Subcutaneous abdominal adipose tissue (tissue), 5 donors: ENCODE data around the gene P2RY14.
A peak's percentile ranks its signal among the peaks of the same experiment; 100 is the strongest.

Source experiments
- H3K27ac ChIP-seq: one replicate; pipeline ENCODE4 v1.7.0; 2013; ENCODE audit warnings: low read depth, mild to moderate bottlenecking, inconsistent platforms, low read length, moderate library complexity
- H3K27me3 ChIP-seq, 5 donors: one replicate each; pipeline ENCODE4 v1.7.0; 2013; ENCODE audit warnings: low read length in 5 of 5, inconsistent platforms in 1 of 5; ENCODE audit not compliant: control insufficient read depth in 5 of 5, insufficient read depth in 4 of 5
- H3K36me3 ChIP-seq, 5 donors: one replicate each; pipeline ENCODE4 v1.7.0; 2013; ENCODE audit warnings: low read length in 5 of 5; ENCODE audit not compliant: control insufficient read depth in 5 of 5, insufficient read depth in 5 of 5
- H3K4me1 ChIP-seq, 5 donors: one replicate each; pipeline ENCODE4 v1.7.0; 2013; ENCODE audit warnings: low read length in 5 of 5, mild to moderate bottlenecking in 3 of 5, moderate library complexity in 1 of 5; ENCODE audit not compliant: control insufficient read depth in 5 of 5, insufficient read depth in 5 of 5
- H3K4me3 ChIP-seq, 5 donors: one replicate each; pipeline ENCODE4 v1.7.0; 2013; ENCODE audit warnings: low read length in 5 of 5, low read depth in 1 of 5
- H3K9ac ChIP-seq, 5 donors: one replicate each; pipeline ENCODE4 v1.7.0; 2013; ENCODE audit warnings: low read length in 5 of 5, mild to moderate bottlenecking in 4 of 5, moderate library complexity in 3 of 5
- H3K9me3 ChIP-seq, 5 donors: one replicate each; pipeline ENCODE4 v1.7.0; 2013; ENCODE audit warnings: low read length in 5 of 5; ENCODE audit not compliant: control insufficient read depth in 5 of 5
- donor health status: healthy.
- donor health status: healthy.
- donor health status: healthy.
- donor health status: healthy.
- donor health status: healthy.

The P2RY14 gene

GRCh38 chr3:151278230-151278629, at the start of gene P2RY14:
Gene P2RY14 (minus strand): TSS chr3:151278542. CDS start chr3:151214316, 64,226 bp downstream.
- Histone ChIP-seq H3K27me3 (no peaks in the 10 kb centered on the region), H3K9ac (no peak within 1 kb of the TSS), H3K4me1 (peaks cover 0 to 8% (median 0%) of the 10 kb centered on the region in 5 donors), H3K36me3 (no peaks in the 10 kb centered on the region), H3K27ac (no peak within 1 kb of the TSS), H3K9me3 (no peaks in the 10 kb centered on the region), H3K4me3 (peak within 1 kb of the TSS; percentile 23 to 59 (median 53))

GRCh38 chr3:151327571-151328198, 49.3 kb upstream of the P2RY14 start:
- Histone ChIP-seq H3K27ac (peak overlapping the region; percentile 47), H3K4me3 (peak overlapping the region; percentile 34 to 61 (median 49))

DNA sequence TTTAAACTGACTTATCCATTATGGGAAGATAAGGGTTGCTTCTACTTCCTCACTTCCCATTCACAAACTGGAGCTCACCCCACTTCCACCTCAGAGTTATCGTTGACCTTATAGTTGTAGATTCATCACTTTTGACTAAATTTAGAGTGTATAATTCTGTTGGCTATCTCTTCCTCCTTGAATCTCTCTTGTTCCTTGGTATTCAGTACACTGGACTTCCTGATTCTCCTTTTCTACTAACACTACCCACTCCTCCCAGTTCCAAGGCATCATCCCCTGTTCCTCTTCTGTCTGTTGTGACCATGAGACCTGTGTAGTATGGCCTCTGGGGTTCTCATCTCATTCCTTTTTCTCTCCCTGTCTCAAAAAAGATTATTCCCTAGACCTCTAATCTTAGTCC, 44.2 kb upstream of the P2RY14 start:
- H3K27ac ChIP-seq: no peak overlapping the region
- H3K4me1 ChIP-seq: peaks cover 0 to 28% (median 13%) of the 10 kb centered on the region in 5 donors
- no peaks in the 10 kb centered on the region for H3K36me3 ChIP-seq

More at GRCh38 chr3:151327571-151328198, 49.3 kb upstream of the P2RY14 start:
- no peaks in the 10 kb centered on the region for H3K9me3 ChIP-seq
- H3K27me3 ChIP-seq: no peaks in the 10 kb centered on the region
- H3K9ac ChIP-seq: peak overlapping the region in 2 of 5 donors; percentile 8 to 70
- peaks cover 0 to 36% (median 25%) of the 10 kb centered on the region in 5 donors for H3K4me1 ChIP-seq
- H3K36me3 ChIP-seq: no peaks in the 10 kb centered on the region

DNA sequence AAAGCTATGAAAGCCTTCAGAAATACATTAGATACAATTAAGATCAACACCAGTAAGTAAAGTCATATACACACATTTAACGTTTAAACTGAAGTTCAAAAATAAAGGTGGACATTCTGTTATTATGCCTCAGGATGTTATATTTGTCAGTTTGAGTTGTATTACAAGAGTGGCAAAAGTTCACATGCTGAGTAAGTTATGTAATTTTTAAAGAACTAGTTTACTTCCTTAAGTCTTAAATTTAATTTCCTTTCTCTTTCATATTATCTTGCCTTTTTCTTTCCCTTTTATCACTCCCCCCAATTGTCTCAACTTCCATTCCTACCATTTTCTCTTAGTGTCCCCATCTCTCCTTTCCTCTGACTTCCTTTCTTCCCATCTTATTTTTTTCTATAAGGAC, 43.2 kb upstream of the P2RY14 start:
- Histone ChIP-seq H3K27ac (no peak overlapping the region), H3K27me3 (no peaks in the 10 kb centered on the region), H3K4me3 (no peak overlapping the region), H3K9ac (no peak overlapping the region), H3K36me3 (no peaks in the 10 kb centered on the region), H3K4me1 (peaks cover 0 to 22% (median 13%) of the 10 kb centered on the region in 5 donors), H3K9me3 (no peaks in the 10 kb centered on the region)

More for the DNA sequence above, 44.2 kb upstream of the P2RY14 start:
- no peak overlapping the region for H3K4me3 ChIP-seq
- no peaks in the 10 kb centered on the region for H3K27me3 ChIP-seq
- H3K9me3 ChIP-seq: no peaks in the 10 kb centered on the region
- no peak overlapping the region for H3K9ac ChIP-seq

DNA sequence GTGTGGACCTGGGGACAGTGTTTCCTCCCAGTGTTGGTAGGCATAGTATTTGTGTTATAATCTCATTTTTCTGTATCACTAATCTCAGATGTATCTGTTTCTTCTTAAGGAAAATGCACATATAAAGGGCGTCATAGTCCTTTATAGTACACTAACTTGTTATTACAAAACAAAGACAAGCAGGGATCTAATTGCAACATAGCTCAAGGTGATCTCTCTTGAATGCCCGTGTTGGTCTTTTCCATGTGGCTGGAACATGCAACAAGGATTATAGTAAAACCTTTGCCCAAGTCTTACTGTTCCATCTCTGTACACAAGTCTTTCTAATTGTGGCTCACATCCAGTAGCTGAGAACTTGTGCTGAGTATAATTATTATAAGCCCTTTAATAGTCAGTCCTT, 41.8 kb upstream of the P2RY14 start:
- H3K4me1 ChIP-seq: peaks cover 0 to 22% (median 13%) of the 10 kb centered on the region in 5 donors
- no peak overlapping the region for H3K27ac ChIP-seq
- H3K9ac ChIP-seq: no peak overlapping the region
- no peaks in the 10 kb centered on the region for H3K36me3 ChIP-seq
- H3K9me3 ChIP-seq: no peaks in the 10 kb centered on the region
- no peaks in the 10 kb centered on the region for H3K27me3 ChIP-seq
- no peak overlapping the region for H3K4me3 ChIP-seq

DNA sequence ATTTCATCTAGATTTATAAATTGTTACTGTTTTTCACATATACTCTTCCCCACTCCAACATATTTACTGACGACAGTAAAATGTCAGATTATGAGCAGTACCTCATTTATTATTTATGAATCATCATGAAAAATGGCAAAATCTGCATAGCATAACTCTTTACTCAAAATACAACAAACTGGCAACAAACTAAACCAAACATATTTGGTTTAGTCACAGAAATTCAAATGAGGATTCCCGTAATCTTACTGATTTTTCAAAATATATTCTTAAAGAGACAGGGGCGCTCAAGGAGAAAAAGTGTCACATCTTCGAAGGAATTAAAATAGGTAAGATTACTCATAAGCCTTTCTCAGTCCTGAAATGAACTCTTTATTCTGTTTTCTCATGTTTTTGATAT, 41.3 kb upstream of the P2RY14 start:
- H3K9me3 ChIP-seq: no peaks in the 10 kb centered on the region
- no peaks in the 10 kb centered on the region for H3K36me3 ChIP-seq
- peaks cover 0 to 22% (median 13%) of the 10 kb centered on the region in 5 donors for H3K4me1 ChIP-seq
- H3K4me3 ChIP-seq: no peak overlapping the region
- H3K27me3 ChIP-seq: no peaks in the 10 kb centered on the region
- H3K27ac ChIP-seq: no peak overlapping the region
- no peak overlapping the region for H3K9ac ChIP-seq

GRCh38 chr3:151318991-151319390, 40.6 kb upstream of the P2RY14 start:
- Histone ChIP-seq H3K9me3 (no peaks in the 10 kb centered on the region), H3K4me1 (peaks cover 0 to 22% (median 13%) of the 10 kb centered on the region in 5 donors), H3K27ac (no peak overlapping the region), H3K36me3 (no peaks in the 10 kb centered on the region), H3K9ac (no peak overlapping the region), H3K27me3 (no peaks in the 10 kb centered on the region), H3K4me3 (no peak overlapping the region)

- H3K27ac ChIP-seq: no peak overlapping the region
- H3K27me3 ChIP-seq: no peaks in the 10 kb centered on the region
- H3K9ac ChIP-seq: no peak overlapping the region
- H3K4me3 ChIP-seq: no peak overlapping the region
- H3K4me1 ChIP-seq: peaks cover 0 to 22% (median 13%) of the 10 kb centered on the region in 5 donors
- no peaks in the 10 kb centered on the region for H3K36me3 ChIP-seq
- H3K9me3 ChIP-seq: no peaks in the 10 kb centered on the region
Observed at GRCh38 chr3:151318313-151318712, 40.0 kb upstream of the P2RY14 start.

DNA sequence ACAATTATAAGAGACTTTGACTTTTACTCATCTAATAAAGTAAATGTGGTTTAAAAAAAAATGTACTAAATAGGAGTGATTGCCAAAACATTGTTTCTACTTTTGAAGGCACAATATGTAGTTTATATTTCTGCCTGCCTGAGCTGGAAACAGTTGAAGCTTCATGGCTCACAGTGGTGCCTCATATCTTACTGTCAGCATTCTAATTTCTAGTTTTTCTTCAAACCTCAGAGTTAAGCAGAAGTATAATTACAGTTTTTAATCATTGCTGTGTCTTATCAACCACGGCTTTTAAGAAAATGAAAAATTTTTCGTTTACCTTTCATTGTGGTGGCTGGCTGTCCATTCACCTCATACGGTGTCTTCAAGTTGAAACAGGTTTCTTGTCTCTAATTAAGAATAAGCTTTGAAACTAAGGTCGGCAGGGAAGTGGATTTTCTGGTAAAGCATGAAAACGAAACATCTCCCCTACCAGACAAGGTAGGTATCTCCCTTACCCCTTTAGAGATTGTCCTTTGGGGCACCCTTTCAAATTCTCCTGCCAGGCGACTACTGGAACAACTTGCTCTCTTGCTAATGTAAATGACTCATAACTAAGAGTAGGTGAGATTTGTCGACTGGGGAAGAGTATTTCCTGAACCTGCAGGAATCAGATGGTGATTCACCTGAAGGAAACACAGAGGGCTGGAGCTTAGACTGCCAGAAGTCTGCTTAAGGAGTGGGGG, 38.1 kb upstream of the P2RY14 start, which contains the start of gene GPR87:
TSS of gene GPR87 (minus strand) at position 554 of the 725 bp plus-strand sequence. CDS start 16,720 bp downstream, outside the sequence.
- no peak within 1 kb of the TSS for H3K27ac ChIP-seq
- H3K36me3 ChIP-seq: no peaks in the 10 kb centered on the region
- no peaks in the 10 kb centered on the region for H3K27me3 ChIP-seq
- no peak within 1 kb of the TSS for H3K9ac ChIP-seq
- H3K4me1 ChIP-seq: peaks cover 0 to 17% (median 13%) of the 10 kb centered on the region in 5 donors
- H3K9me3 ChIP-seq: no peaks in the 10 kb centered on the region
- no peak within 1 kb of the TSS for H3K4me3 ChIP-seq

- no peaks in the 10 kb centered on the region for H3K36me3 ChIP-seq
- no peaks in the 10 kb centered on the region for H3K9me3 ChIP-seq
- no peak overlapping the region for H3K4me3 ChIP-seq
- no peaks in the 10 kb centered on the region for H3K27me3 ChIP-seq
- no peak overlapping the region for H3K9ac ChIP-seq
- H3K4me1 ChIP-seq: peaks cover 0 to 11% (median 9%) of the 10 kb centered on the region in 5 donors
- H3K27ac ChIP-seq: no peak overlapping the region
Observed at GRCh38 chr3:151315846-151316245, 37.5 kb upstream of the P2RY14 start.
